Subcutaneous adipose tissue (tissue), 4 donors: Measurements from ENCODE around the gene MIGA2. TPM values are rescaled to one million over a fixed set of nuclear protein-coding genes. Genes with fewer than 3 reads are reported as not detected.

Source experiments
- CTCF ChIP-seq: fragments of 450-650 bp; IDR thresholded peaks from one replicate; pipeline ENCODE4 v1.5.1; 2016; ENCODE audit warnings: low read depth, mild to moderate bottlenecking, control low read depth, antibody characterized with exemption, moderate library complexity
- total RNA-seq, 4 donors: library from RNA; depleted of rRNA; stranded (reverse); fragments of >200 nt; gene quantifications; one replicate each; pipeline ENCODE4 v1.1.0, GENCODE V29; 2016

MIGA2 gene
- total RNA-seq, 4 donors from 2014 or later, result 8.8 to 50.5 (median 12.4) TPM

- TF ChIP-seq CTCF, result no peak
These were observed 33.6 kb downstream of the MIGA2 start for GRCh38 chr9:129069862-129070641.

- no peak for TF ChIP-seq CTCF
These were observed 34.5 kb downstream of the MIGA2 start for GRCh38 chr9:129070696-129071525.

- TF ChIP-seq CTCF, result no peak
These were observed 35.2 kb downstream of the MIGA2 start for GRCh38 chr9:129071526-129072126.

- TF ChIP-seq CTCF, result no peak
These were observed 35.7 kb downstream of the MIGA2 start for GRCh38 chr9:129072171-129072570.

- TF ChIP-seq CTCF, result no peak
These were observed 37.0 kb downstream of the MIGA2 start for GRCh38 chr9:129073404-129073803.

- TF ChIP-seq CTCF, result no peak
These were observed 37.7 kb downstream of the MIGA2 start for GRCh38 chr9:129074106-129074505.
